GM21423 (cell line): ENCODE measurements around the gene RAB40B.
"Not testable (repeated sequence)": the region's sequence is repeated elsewhere in the genome, so short reads cannot be mapped to it uniquely, and the experiment has no call there.

Source experiments
- ATAC-seq: cut with Tn5 transposase; IDR thresholded peaks from one replicate; pipeline ENCODE4 v1.9.1; 2021; ENCODE audit warnings: mild to moderate bottlenecking, moderate library complexity; ENCODE audit not compliant: unreplicated experiment

Gene RAB40B, protein sequence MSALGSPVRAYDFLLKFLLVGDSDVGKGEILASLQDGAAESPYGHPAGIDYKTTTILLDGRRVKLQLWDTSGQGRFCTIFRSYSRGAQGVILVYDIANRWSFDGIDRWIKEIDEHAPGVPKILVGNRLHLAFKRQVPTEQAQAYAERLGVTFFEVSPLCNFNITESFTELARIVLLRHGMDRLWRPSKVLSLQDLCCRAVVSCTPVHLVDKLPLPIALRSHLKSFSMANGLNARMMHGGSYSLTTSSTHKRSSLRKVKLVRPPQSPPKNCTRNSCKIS

GRCh38 chr17:82698065-82698973 is at the start of gene RAB40B:
RAB40B (minus strand) TSS chr17:82698698; CDS start chr17:82698596, 102 bp downstream.
- ATAC-seq: peak; percentile 96

DNA sequence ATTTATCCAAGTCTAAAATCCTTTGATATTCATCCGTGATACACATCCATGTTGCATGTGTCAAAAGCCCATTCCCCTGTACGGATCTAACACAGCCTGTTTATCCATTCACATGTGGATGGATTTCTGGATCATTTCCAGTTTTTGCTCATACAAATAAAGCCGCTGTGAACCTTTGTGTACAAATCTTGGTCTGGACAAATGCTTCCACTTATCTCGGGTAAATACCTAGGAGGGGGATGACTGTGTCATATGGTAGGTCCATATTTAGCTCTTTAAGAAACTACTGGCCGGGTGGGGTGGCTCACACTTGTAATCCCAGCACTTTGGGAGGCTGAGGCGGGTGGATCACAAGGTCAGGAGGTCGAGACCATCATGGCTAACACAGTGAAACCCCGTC is 47.0 kb upstream of the RAB40B start:
- no peak for ATAC-seq

DNA sequence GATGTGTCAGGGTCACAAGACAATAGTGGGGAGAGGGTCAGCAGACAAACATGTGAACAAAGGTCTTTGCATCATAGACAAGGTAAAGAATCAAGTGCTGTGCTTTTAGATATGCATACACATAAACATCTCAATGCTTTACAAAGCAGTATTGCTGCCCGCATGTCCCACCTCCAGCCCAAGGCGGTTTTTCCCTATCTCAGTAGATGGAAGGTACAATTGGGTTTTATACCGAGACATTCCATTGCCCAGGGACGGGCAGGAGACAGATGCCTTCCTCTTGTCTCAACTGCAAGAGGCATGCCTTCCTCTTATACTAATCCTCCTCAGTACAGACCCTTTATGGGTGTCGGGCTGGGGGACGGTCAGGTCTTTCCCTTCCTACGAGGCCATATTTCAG is 46.2 kb upstream of the RAB40B start:
- ATAC-seq: not testable (repeated sequence)

DNA sequence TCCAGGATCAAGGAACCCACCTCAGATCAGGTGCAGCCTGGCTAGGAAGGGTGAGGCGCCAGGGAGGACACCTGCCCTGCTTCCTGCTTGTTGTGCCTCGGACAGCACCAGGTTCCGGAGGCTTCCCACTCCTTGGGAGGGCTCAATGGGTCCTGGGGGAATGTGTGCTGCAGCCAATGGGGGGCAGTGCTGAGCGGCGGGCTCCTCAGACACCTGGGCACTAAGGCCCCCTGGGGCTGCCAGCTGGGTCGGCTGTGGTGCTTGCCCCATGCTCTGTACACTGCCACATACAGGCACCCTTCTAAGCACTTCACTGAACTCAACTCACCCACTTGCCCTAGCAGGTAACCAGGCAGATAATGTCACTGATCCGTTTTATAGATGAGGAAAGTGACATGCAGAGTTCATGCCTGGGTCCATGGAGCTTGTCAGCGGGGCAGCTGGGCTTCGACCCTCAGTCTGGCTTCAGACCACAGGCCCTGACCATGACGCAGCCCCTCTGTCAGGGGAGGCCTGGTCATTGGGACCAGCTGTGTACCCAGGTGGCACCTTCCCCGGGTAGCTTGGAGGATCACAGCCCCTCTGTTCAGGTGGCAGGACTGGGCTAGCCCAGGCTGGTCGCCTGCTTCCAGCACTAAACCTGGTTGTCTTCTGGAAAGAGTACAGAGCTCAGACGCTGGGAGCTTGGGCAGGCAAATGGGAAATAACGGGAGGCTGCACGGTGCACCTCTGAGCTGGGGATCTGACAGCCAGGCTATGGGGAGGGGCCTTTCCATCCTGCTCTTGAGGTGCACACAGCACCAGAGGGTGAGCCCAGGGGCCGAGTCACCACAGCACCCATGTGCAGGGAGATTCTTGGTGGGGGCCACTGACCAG is 45.1 kb upstream of the RAB40B start:
- no peak for ATAC-seq

GRCh38 chr17:82740906-82741759 is 42.6 kb upstream of the RAB40B start:
- no peak for ATAC-seq

DNA sequence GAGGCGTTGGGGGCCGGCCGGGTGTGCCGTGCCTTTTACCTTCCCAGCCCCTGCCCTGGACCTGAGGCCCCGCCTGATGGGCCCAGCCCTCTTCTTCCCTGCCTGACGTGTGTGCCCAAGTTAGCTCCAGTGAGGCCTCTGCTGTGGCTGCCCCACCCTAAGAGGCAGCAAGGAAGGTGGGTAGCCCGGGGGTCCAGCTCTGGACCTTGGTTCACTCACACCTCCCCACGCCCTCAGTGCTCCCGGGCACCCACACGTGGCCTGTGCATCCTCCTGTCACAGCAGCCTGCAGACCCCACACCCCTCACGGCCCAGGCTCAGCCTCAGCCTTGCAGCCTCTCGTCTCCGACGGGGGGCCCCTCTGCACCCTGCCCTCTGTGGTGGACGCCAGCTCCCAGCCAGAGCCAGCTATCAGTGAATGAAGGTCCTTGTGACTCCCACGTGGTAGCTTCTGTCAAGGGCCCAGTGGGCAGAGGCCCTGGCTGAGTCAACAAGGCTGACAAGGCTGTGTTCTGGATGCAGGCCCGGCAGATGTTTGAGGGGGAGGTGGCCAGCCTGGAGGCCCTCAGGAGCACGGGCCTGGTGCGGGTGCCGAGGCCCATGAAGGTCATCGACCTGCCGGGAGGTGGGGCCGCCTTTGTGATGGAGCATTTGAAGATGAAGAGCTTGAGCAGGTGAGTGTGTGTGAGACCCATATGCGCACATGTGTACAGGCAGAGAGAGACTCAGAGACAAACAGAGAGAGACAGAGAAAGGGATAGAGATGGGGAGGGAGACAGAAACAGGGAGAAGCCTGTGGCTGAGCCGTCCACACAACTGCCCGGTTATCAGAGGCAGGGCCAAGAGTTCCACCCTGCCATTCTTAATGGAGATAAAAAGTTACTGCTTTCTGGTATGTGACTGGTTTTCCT is 39.7 kb upstream of the RAB40B start:
- no peak for ATAC-seq

- ATAC-seq: no peak
Observed at GRCh38 chr17:82736511-82737185, 38.1 kb upstream of the RAB40B start.

DNA sequence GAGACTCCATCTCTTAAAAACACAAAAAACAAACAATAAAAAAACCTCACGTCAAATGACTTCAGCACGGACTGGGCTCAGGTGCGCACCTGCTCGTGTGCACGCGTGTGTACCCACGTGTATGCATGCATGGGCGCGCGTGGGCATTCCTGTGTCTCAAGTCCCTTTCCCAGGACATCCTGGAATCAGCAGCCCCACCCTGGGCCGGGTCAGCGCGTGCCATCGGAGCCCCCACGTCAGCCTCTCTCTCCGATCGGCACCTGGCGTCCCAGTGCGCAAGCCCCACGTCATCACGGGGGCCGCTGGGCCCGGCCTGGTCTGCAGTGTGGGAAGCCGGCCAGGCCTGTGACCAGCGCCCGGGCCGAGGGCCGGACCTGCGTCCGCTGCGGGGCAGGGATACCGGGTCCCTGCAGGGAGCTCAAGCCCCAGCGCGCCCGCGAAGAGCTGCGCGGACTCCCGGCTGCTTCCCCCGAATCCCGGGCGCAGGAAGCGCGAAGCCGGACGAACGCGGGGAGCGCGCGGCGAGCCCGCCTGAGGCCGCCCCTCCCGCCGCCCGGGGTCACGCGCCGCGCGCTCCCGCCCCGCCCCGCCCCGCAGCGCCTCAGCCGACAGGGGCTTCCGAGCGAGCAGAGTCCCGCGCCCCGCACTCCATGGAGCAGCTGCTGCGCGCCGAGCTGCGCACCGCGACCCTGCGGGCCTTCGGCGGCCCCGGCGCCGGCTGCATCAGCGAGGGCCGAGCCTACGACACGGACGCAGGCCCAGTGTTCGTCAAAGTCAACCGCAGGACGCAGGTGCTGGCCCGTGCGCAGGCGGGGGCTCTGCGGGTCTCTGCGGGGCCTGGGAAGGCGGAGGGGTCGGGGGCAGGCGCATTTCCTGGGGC is 36.7 kb upstream of the RAB40B start, which contains the start of gene FN3K:
Gene FN3K, plus strand, starts transcription at position 629 of the 880 bp plus-strand sequence. Its CDS starts 22 bp downstream, at position 651.
- ATAC-seq: no peak

GRCh38 chr17:82732118-82732743 is 33.7 kb upstream of the RAB40B start:
- no peak for ATAC-seq

- no peak for ATAC-seq
Observed at GRCh38 chr17:82729479-82730260, 31.2 kb upstream of the RAB40B start.

DNA sequence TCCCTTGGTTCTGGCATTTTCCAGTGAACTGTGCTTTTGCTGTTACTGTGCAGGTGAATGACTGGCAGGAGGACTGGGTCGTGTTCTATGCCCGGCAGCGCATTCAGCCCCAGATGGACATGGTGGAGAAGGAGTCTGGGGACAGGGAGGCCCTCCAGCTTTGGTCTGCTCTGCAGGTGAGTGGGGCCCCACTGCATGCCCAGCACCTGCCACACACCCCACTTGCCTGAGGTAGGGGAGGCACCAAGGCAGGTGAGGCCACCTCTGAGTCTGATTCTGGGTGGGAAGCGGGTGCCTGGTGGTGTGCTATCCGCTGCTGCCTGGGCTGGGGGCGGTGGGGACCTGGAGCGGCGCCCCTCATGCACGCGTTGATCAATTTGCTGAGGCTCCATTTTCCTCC is 27.9 kb upstream of the RAB40B start:
- ATAC-seq: no peak

DNA sequence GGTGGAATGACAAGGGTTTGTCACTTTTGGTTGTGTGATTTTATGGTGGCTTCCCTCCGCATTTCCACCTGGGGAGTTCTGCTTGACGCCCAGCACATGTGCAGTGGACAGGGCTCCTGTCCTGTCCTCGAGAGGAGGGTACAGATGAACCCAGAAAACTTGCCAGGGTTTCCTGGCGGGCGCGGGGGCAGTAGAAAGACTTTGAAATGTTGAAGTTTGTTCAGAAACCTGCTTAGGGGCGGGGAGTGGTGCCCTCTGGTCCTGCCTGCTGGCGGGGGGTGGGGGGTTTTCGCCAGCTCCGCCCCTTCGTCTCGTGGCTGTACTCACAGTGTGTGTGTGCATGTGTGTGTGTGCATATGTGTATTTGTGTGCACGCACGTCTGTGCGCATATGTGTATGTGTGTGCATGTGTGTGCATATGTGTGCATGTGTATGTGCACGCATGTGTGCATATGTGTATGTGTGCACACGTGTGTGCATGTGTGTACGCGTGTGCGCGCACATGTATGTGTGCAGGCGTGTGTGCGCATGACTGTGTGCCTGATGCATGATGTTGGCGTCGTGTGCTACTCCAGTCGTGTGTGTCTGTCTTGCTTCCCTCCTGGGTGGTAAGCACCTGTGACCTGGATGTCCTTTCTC is 24.8 kb upstream of the RAB40B start:
- ATAC-seq: no peak

DNA sequence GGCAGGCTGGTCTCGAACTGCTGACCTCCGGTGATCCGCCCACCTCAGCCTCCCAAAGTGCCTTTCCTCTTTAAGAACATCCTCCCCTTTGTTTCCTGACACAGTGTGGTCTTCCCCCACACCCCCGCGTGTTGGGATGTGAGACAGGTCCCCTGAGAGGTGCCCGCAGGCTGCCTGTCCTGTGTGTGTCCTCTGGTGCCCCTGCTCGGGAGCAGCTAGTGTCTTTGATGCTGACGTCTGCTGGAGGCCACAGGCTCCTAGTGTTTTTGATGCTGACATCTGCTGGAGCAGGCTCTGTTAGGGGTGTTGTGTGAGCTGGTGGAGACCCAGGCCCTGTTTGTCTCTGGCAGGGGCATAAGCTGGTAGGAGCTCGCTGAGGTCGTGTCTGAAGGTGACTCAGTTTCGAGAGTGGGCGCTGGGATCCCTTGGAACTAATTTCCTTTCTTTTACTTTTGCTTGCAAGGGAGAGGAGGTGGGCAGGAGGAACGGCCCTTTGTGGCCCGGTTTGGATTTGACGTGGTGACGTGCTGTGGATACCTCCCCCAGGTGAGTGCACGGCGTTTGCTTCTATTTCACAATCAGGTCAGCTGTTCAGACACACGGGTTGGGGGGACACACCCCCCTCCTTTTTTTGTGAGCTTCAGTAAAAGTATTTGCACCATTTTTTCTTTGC is 24.0 kb upstream of the RAB40B start:
- ATAC-seq: no peak

GRCh38 chr17:82720204-82720603 is 21.7 kb upstream of the RAB40B start:
- ATAC-seq: no peak

DNA sequence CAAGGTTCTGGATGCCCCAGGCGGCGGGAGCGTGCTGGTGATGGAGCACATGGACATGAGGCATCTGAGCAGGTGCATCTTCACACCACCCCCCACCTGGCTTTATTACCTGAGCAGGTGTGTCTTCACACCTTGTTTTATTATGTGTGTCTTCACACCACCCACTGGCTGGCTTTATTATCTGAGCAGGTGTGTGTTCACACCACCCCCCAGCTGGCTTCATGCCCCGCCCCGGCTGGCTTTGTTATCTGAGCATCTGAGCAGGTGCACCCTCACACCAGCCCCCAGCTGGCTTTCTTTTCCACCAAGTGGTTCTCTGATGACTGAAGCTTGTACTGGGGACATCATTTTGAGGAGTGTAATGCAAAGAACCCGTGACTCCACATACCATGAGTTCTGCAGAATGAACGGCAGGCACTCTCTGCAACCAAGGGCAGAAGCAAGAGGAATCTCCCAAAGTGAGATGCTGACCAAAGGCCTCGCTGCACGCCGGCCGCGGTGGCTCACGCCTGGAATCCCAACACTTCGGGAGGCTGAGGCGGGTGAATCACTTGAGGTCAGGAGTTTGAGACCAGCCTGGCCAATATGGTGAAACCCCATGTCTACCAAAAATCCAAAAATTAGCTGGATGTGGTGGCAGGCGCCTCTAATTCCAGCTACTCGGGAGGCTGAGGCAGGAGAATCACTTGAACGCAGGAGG is 20.6 kb upstream of the RAB40B start:
- no peak for ATAC-seq
